Stimulated activated naive CD4-positive, alpha-beta T cell (primary cell): ENCODE results near the gene RFX3.

Source experiments
- DNase-seq, 6 experiments: peaks; one replicate each; lab custom pipeline; 2025; lab: John Stamatoyannopoulos, UW

The RFX3 gene

GRCh38 chr9:3525836-3526164 is at the start of gene RFX3:
TSS of gene RFX3 (minus strand) at chr9:3526001. CDS start at chr9:3395588, 130,413 bp downstream.
- DNase-seq: peak; percentile 92 to 98 (median 96)

DNA sequence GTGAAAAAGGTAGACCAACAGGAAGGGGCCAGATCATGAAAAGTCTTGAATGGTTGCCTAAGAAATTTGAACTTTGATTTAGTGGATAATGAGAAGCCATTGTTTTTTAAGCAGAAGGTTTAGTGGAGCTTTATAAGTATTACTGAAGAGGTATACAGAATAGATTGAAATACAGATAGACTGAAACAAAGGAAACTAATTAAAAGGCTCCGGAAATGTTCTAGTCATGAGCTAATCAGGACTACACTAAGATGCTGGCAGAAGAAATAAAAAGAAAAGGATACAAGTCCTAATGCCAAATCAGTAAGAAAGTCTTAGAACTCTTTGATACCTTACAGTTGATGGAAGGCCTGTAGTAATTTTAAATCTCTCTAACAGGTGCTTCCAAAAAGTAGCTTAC is 45.7 kb upstream of the RFX3 start:
- no peak for DNase-seq

DNA sequence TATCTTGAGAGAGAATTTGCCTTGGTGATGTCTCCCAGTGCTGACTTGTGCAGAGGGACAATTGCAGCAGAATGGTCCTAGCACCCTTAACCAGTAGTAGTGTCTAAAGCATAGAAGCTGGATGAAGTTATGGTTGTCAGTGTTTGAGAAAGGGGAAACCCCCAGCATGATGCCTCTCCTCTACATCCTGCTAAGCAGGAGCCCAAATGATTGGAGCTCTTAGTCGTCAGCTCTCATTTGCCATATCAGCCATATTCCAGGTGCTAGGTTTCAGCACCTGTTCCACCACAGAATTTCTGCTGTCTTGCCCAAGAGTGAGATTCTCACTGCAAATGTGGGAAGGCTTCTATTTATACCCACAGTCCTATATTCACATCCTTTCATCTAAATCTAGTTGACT is 43.7 kb upstream of the RFX3 start:
- DNase-seq: no peak

DNA sequence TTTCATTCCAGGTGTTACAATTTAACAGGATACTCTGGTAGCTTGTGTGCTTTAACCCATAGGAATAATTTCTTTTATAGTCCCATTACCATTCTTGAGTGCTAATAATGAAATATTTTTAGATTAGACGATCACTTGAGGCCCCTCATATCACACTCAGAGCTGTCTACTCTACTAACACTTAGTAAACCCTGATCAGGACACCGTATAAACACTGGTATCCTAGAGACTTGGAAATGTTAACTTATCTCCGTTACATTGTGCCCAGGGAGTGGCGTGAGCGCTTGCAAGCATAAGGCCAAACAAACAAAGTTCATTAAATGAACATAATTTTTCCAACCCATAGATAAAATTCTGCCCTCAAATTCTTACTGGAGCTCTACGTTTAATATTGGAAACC is 42.2 kb upstream of the RFX3 start:
- DNase-seq: no peak

GRCh38 chr9:3553076-3553765 is 27.4 kb upstream of the RFX3 start:
- DNase-seq: no peak

- DNase-seq: no peak
Measured at GRCh38 chr9:3549225-3549624, 23.4 kb upstream of the RFX3 start.

GRCh38 chr9:3548648-3549047 is 22.8 kb upstream of the RFX3 start:
- DNase-seq: no peak

DNA sequence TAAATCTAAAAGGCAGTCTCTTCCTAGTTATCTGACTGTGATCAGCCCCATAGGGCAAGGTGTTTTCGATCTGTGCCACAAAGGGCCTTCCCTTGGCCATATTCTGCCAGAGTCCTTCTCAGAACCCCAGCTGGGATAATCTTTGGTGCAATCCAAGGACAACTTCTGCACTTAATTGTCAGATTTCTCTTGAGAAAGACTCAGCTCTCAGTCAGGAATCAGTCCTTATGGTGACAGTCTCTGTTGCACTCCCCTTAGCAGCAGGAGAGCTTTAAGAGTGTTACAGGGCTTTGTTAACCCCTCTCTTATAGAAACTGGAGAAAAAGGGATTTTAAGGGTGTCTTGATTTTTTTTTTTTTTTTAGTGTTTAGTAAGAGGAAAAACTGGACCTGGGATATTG is 15.4 kb upstream of the RFX3 start:
- DNase-seq: no peak

GRCh38 chr9:3534614-3535404 is 9.0 kb upstream of the RFX3 start:
- DNase-seq: no peak

DNA sequence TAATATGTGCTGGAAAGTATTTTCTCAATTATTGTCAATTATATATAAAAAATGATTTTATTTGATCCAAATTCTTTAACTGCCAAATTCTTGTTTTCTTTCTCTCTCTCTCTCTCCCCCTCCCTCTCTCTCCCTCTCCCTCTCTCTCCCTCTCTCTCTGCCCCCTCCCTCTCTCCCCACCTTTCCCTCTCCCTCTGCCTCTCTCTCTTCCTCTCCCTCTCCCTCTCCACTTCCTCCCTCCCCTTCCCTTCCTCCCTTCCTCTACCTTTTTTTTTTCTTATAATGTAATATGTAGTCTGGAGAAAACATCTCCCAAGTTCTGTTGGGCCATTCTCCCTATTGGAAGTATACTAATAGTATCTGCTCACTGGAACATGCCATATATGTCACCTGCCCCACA is 6.4 kb upstream of the RFX3 start:
- DNase-seq: no peak

- peak in 4 of 6 experiments; percentile 1 to 41 (median 24) for DNase-seq
Measured at GRCh38 chr9:3528451-3528850, 2.6 kb upstream of the RFX3 start.

DNA sequence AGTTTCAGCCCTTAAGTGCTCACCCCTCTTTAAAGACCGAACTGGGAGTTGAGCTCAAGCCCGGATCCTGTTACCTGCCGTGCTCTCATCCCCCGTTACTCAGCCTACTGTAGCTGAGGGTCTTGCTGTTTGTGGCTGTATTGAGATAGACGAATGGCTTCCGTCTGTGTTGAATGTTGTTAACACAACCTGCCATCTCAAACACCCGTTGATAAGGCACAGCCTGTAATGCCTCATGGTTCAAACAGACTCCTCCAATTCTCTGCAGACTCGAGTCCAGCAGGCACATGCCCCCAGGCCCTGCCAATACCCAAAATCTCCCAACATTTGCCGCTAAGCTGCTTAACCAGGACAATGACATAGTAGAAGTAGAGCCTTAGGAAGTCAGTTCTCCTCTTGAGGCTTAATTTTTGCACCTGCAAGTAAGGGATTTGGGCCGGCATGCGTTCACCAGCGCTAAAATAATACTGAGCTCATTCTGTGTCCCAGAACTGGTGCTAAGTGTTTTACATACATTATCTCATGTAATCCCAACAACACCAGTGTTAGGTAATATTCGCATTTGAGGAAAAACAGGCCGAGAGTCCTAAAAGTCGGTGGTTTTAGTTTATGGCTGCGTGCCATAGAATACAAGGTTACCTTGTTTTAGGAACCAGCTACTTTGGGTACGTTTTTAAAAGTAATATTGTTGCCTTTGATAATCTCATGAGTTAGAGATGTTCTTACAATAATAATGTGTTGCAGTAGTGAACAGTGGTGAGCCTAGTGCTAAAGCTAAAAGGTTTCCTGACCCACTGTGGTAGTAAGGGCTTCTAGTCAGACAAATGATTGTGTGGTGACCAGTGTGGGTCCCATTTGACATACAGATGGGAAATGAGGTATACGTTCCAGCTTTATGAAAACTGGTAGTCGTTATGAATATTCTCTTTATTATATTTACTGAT is 1.5 kb upstream of the RFX3 start:
- DNase-seq: no peak

DNA sequence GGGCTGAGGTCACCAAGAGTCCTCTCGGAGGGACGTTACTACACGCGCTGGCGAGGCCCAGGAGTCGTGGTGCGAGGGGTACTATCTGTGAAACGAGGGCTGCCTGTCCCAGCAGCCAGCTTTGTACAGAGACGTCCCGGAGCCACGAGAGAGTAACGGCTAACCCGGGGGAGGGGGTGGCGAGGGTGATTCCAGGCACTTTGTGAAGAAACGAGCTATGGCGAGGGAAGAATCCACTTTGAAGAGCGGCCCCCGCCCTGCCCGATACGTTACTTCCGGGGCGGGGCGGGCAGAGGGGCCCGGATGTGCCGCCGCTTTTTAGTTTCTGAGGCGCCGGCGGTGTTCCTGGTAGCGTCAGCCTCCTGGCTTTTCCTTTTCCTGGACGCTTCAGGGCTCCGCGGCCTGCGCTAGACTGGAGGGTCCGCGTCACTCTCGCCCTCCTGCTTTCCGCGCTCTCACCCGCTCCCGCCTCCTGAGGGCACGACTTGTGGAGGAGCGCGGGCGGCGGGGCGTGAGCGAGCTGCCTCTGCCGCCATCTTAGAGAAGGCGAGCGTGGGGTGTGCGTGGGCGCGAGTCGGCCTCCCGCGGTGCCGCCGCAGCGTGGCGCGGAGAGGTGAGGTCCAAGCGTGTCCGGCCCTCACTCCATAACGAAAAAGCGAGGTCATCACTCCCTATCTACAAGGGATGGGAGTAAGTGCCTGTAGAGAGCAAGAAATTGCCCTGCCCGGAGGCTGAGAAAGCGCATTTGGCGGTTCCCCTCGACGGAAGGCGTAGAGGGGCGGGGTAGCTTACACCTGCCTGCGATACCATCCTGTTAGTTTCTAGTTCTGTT is 580 bp upstream of the RFX3 start:
- peak; percentile 87 to 98 (median 93) for DNase-seq

- DNase-seq: peak in 2 of 6 experiments; percentile 61 to 79
Measured at GRCh38 chr9:3525096-3525835, 535 bp downstream of the RFX3 start.

DNA sequence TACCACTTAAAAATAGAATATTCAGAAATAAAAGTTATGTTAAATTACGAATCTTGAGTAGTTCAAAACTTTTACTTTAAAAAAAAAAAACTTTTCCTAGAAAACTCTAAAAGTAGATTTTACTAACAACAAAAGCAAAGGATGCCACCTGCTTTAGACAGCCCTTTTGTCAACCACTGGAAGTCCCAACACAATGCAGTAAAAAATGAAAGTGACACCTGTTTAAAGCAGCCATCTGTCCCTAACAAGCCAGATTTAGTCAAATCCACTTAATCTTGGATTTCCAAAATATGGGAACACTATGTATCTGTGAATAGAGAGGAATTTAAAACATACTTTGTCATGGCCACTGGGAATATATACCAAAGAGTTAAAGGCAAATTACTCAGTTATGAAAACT is 3.8 kb downstream of the RFX3 start:
- DNase-seq: peak in 1 of 6 experiments; percentile 7

GRCh38 chr9:3520564-3520963 is 5.2 kb downstream of the RFX3 start:
- no peak for DNase-seq

- DNase-seq: no peak
Measured at GRCh38 chr9:3517377-3518048, 8.3 kb downstream of the RFX3 start.

- no peak for DNase-seq
Measured at GRCh38 chr9:3516667-3517330, 9.0 kb downstream of the RFX3 start.

DNA sequence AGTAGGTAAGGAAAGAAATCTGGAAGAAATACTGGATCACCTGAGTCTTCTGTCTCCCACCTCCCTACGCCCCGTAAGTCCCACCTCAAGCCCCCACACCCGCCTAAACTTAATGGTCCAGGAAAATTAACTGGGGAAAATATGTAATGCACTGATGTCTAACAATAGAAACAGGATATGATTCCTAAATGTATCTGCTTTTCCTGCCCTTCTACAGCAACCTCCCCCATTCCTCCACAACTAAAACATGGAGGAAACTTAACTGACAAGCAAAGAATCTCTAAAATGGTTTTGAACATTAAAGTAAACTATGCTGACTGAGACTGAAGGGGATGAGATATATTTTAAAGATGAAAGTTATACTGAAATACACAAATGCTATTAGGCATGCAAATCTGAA is 10.4 kb downstream of the RFX3 start:
- DNase-seq: no peak

DNA sequence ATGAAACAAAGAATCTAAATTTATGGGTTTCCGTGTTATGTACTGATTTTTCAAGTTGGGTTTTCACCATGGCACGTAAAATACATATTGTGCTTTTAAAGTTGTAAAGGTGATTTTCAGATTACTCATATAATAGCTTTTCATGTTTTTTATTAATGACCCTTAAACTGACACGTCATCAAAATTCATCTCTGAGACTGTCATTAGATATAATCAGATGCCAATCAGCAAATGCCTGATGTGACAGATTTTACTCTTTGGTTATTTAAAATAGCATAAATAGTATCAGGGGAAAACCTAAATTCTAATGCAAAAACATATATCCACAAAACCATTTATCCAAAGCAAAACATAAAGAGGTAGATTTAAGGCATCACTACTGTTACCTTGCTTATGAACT is 11.0 kb downstream of the RFX3 start:
- no peak for DNase-seq
